Measurements from ENCODE around the gene KLHL40. TPM values are rescaled to one million over a fixed set of nuclear protein-coding genes. Genes with fewer than 3 reads are reported as not detected.
"Not testable (repeated sequence)": the region's sequence is repeated elsewhere in the genome, so short reads cannot be mapped to it uniquely, and the experiment has no call there.

Gene KLHL40
- total RNA-seq, 1 donor from 2014 or later: 67.1 TPM

DNA sequence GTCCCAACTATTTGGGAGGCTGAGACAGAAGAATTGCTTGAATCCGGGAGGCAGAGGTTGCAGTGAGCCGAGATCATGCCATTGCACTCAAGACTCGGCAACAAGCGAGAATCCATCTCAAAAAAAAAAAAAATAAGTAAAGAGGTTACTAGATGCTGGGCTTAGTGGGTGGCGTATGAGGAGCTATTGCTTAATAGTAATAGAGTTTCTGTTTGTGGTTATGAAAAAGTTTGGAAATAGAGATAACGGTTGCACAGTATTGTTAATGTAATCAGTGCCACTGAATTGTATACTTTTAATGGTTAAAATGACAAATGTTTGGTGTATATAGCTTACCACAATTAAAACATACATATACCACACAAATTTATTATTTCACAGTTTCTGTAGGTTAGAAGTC lies 32.0 kb downstream of the KLHL40 start:
- no peak for DNase-seq (ENCODE audit: low read depth)

DNA sequence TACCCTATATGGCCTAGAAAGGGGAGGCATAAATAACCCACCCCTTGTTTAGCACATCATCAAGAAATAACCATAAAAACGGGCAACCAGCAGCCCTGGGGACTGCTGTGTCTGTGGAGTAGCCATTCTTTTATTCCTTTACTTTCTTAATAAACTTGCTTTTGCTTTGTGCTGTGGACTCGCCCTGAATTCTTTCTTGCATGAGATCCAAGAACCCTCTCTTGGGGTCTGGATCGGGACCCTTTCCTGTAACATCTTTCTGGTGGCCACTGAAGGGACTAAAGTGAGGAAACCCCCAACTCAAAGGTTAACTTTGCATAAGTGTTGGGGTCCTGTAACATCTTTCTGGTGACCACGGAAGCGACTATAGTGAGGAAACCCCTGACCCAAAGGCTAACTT lies 33.0 kb downstream of the KLHL40 start:
- DNase-seq (ENCODE audit: low read depth): no peak

GRCh38 chr3:42719002-42719401 lies 33.7 kb downstream of the KLHL40 start:
- DNase-seq (ENCODE audit: low read depth): no peak

- no peak for DNase-seq (ENCODE audit: low read depth)
These were observed 34.8 kb downstream of the KLHL40 start for GRCh38 chr3:42720126-42720525.

- DNase-seq (ENCODE audit: low read depth): no peak
These were observed 36.4 kb downstream of the KLHL40 start for GRCh38 chr3:42721690-42722089.

- DNase-seq (ENCODE audit: low read depth): not testable (repeated sequence)
These were observed 37.1 kb downstream of the KLHL40 start for GRCh38 chr3:42722442-42722841.

DNA sequence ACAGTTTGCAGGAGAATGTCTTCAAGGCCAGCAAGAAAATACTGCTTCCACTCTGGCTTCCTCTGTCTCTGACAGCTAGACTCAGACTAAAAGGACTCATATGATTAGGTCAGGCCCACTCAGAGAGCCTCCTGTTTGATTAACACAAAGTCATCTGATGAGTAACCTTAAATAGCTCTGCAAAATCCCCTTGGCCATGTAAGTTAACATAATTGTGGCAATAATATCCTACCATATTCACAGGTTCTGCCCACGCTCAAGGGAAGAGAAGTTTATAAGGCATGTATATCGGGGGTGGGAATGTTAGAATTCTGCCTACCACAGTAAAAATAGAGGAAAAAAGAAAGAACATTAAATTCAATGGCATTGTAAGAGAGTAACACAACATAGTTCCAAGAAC lies 37.9 kb downstream of the KLHL40 start:
- no peak for DNase-seq (ENCODE audit: low read depth)

- no peak for DNase-seq (ENCODE audit: low read depth)
These were observed 40.1 kb downstream of the KLHL40 start for GRCh38 chr3:42725454-42725853.

- DNase-seq (ENCODE audit: low read depth): no peak
These were observed 42.7 kb downstream of the KLHL40 start for GRCh38 chr3:42728056-42728455.

- DNase-seq (ENCODE audit: low read depth): peak; percentile 49
These were observed 43.5 kb downstream of the KLHL40 start for GRCh38 chr3:42728668-42729364.

DNA sequence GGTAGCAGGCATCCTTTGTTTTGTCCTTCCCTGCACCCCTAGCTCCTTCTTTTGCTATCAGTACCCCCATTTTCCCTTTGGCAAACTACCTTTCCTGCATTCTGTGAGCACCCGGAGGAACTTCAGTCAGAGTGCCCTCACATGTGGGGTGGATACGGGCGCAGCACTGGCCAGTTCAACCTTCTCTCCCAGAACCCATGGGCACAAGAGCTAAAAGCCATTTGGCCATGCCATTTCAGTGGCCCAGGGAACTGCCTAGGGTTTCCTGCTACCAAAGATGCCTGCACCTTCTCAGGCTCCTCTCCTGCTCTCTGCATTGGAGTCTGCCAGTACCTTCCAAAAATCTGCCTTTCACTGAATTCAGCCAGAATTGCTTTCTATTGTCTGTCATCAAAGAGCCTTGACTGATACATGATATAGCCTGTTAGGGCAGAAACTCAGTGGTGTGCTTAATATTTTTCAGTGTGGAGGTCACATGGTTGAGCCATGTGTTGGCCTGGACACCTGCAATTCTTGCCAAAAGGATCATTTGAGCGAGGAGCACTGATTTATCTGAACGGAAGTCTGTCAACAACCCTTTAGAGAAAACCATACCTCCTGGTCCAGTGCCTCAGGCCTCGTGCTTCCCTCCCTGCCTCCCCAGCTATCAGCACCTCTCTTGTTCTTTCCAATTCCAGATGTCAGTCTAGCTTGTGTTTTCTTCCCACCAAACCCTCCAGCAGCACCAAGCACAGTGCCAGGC lies 44.2 kb downstream of the KLHL40 start:
- no peak for DNase-seq (ENCODE audit: low read depth)

DNA sequence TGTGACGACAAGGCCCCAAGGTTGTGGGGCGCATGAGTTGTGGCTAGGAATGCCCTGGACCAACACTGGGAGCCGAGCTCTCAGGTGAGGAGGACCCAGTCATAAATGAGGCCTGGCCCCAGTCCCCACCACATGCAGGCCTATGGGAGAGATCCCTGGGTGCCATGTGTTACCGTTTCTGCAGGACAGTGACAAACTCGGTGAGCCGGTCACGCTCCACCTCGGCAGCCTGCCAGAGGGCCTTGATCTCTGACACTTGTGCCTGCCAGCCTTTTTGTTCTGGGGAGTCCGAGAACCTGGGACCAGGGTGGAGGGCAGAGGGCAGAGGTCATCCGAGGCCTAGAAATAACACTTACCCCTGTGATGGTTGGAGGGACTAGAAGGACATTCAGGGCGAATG lies 45.0 kb downstream of the KLHL40 start:
- no peak for DNase-seq (ENCODE audit: low read depth)

DNA sequence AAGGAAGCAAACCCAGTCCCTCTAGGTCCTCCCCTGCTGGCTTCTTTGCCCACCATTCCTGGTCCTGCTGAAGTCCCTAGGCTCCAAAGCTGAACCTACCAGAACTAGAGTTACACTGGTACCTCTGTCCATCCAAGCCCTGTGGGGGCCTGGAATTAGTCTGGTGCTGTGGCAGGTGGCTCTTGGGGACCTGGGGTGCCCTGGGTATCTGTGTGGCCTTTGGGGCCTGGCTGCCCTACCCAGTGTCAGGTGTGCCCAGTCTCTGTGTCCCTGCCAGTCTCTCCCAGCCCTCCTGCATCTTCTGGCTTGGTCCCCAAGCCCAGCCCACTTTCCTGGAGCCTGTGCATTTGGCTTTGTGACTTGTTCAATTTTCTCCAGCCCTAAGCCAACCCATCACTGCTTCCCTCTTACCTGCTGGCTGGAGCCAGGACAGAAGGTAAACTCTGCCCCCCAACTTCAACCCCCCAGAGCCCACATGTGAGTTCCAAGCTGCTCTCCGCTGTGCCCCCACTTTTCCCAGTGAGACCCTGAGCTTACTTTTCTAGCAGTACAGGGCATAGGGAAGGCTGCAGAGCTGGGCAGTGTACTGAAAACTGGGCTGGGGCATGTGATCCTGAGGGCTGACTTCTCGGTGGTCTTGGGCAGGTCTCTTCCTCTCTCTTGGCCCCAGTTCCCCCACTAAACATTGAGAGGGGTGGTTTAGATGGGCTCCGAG lies 45.5 kb downstream of the KLHL40 start:
- no peak for DNase-seq (ENCODE audit: low read depth)

DNA sequence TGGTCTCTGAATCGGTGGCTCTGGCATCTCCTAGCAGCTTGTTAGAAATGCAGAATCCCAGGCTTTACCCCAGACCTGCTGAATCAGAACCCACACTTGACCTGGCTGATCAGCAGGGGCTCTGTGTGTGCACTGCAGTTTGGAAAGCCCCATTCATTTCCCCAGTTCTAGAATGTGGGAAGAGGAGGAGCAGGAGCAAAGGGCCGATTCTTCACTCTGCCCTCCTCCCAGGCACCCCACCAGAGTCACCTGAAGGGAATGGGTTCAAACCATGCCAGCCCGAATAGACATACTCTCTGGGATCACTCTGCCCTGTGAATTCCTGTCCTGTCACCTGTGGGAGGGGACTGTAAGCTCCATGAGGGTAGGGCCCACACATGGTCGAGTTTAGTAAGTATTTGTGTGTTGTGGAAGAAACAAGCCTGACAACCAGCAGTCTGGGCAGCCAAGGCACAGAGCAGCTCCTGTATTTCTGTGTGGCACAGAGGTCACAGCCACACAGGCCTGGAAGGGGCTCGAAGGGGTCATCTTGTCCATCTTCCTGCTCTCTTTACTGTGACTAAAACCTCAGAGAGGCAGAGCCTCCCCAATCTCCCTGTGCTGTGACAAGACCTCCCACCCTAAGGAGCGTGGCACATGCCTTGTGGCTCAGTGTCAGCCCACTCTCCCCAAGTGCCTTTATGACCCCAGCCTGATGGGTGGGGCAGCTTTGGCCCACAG lies 46.3 kb downstream of the KLHL40 start:
- no peak for DNase-seq (ENCODE audit: low read depth)

DNA sequence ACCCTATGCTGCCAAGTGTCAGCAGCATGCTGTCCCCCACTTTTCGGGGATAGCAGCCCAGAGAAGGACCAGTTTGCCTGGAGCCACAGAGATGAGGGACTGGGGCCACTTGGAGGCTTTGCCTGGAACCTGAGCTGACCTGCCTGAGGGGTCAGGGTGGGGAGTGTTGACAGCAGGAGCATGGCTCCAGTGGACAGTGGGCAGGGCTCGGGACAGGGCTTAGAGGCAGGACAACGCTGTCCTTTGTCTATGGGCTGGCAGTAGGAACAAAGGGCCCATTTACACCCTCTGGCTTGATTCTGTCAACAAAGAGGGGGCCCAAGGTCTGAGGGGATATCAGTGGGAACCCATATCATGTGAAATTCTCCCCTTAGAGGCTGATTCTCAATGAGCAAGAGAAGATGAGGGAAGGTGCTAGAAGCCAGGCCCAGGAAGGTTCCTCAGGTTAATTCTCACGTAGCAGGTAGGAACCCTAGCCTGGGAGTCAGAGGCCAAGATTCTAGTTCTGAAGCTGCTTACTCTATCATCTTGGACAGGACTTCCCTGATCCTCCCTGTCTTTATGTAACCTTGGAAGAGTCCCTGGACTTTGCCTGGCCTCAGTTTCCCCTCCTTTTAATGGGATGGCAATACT lies 47.0 kb downstream of the KLHL40 start:
- DNase-seq (ENCODE audit: low read depth): no peak

DNA sequence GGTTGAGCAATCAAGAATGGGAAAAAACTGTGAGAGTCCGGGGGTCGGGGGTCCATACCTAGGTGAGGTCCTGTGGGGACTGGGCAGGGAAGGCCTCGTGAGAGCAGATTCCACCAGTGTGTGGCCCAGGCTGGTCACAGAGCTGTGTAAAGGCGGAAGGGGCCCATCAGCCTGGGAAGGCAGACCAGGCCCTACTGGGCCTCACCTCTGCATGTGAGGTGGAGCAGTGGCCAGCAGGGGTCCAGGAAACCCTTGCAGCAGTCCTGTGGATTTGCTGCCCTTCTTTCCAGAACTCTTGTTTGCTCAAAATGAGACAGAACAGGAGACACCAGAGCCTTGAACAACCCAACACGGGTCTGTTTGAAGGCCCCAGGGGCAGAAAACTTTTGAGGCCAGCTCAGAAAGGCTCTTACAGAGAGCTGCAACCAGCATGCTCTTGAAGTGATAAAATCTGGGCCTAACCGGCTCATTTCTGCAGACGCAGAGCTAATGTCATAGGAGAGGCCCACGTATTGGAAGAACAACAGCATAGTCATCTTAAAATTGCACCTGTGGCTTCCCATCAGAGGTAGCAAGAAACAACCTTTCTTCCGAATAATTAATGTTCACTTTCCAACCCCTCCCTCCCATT lies 47.6 kb downstream of the KLHL40 start:
- DNase-seq (ENCODE audit: low read depth): no peak

- DNase-seq (ENCODE audit: low read depth): no peak
These were observed 48.3 kb downstream of the KLHL40 start for GRCh38 chr3:42733501-42734262.

- no peak for DNase-seq (ENCODE audit: low read depth)
These were observed 49.0 kb downstream of the KLHL40 start for GRCh38 chr3:42734263-42734860.

DNA sequence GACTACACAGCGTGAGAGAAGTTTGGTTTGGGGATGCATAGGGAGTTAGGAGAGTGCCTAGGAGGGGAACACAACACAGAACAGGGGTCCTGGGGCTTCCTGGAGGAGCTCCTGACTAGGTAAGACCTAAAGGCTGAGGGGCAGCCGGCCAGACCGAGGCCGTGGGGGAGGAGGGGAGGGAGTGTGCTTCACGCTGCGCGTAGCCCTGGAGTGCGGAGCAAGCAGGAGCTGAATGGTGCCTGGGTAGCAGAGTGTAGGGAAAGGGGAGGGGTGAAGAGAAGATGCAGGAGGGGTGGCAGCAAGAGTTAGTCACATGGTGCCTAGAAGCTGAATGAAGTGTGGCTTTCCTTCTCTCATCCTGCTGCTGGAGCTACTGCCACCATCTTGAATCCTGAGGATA lies 49.7 kb downstream of the KLHL40 start:
- no peak for DNase-seq (ENCODE audit: low read depth)

Measured in myocyte (in vitro differentiated cells).